ENCODE measurements around the gene PDCD4. TPM values are rescaled to one million over a fixed set of nuclear protein-coding genes. Genes with fewer than 3 reads are reported as not detected.

PDCD4 gene
- polyA plus RNA-seq, result 297 TPM
- long read RNA-seq, donor 1, transcript PDCD4-201 (12 exons, 3,602 nt), result major isoform, 5 of 12 reads
- long read RNA-seq, donor 1, partial matches to known transcripts, result 6 of 12 reads
- long read RNA-seq, donor 1, other reads (novel, unspliced or antisense), result 0 of 12 reads
- long read RNA-seq, donor 2, transcript PDCD4-201 (12 exons, 3,602 nt), result major isoform, 25 of 66 reads
- long read RNA-seq, donor 2, partial matches to known transcripts, result 38 of 66 reads
- long read RNA-seq, donor 2, other reads (novel, unspliced or antisense), result 0 of 66 reads
- long read RNA-seq, donor 3, result 0 reads
- long read RNA-seq, donor 4, partial matches to known transcripts, result 0 of 1 reads
- long read RNA-seq, donor 4, other reads (novel, unspliced or antisense), result 0 of 1 reads
- long read RNA-seq, donor 5, transcript PDCD4-201 (12 exons, 3,602 nt), result major isoform, 14 of 15 reads
- long read RNA-seq, donor 5, partial matches to known transcripts, result 0 of 15 reads
- long read RNA-seq, donor 5, other reads (novel, unspliced or antisense), result 0 of 15 reads
- long read RNA-seq, donor 6, transcript PDCD4-201 (12 exons, 3,602 nt), result major isoform, 13 of 15 reads
- long read RNA-seq, donor 6, partial matches to known transcripts, result 0 of 15 reads
- long read RNA-seq, donor 6, other reads (novel, unspliced or antisense), result 0 of 15 reads
- long read RNA-seq, donor 7, transcript PDCD4-201 (12 exons, 3,602 nt), result major isoform, 9 of 9 reads
- long read RNA-seq, donor 7, partial matches to known transcripts, result 0 of 9 reads
- long read RNA-seq, donor 7, other reads (novel, unspliced or antisense), result 0 of 9 reads
- long read RNA-seq, donor 8, transcript PDCD4-201 (12 exons, 3,602 nt), result major isoform, 19 of 50 reads
- long read RNA-seq, donor 8, partial matches to known transcripts, result 29 of 50 reads
- long read RNA-seq, donor 8, other reads (novel, unspliced or antisense), result 0 of 50 reads
- long read RNA-seq, donor 9, transcript PDCD4-201 (12 exons, 3,602 nt), result major isoform, 15 of 30 reads
- long read RNA-seq, donor 9, partial matches to known transcripts, result 14 of 30 reads
- long read RNA-seq, donor 9, other reads (novel, unspliced or antisense), result 0 of 30 reads
- long read RNA-seq, donor 10, transcript PDCD4-201 (12 exons, 3,602 nt), result major isoform, 8 of 18 reads
- long read RNA-seq, donor 10, partial matches to known transcripts, result 6 of 18 reads
- long read RNA-seq, donor 10, other reads (novel, unspliced or antisense), result 0 of 18 reads
- long read RNA-seq, donor 11, transcript PDCD4-201 (12 exons, 3,602 nt), result major isoform, 10 of 17 reads
- long read RNA-seq, donor 11, partial matches to known transcripts, result 5 of 17 reads
- long read RNA-seq, donor 11, other reads (novel, unspliced or antisense), result 0 of 17 reads

GRCh38 chr10:110871298-110872084 is at the start of gene PDCD4:
TSS of gene PDCD4 (plus strand) at chr10:110871928. CDS start at chr10:110876028, 4,100 bp downstream.
- WGBS (ENCODE audit: insufficient coverage, low lambda C conversion rate), result 0% methylated on average over 1 of the region's 47 CpGs
- Histone ChIP-seq H3K27me3 (ENCODE audit: control insufficient read depth, insufficient read depth, low read length) (no peaks in the 10 kb centered on the region), H3K36me3 (ENCODE audit: control insufficient read depth, insufficient read depth, low read length) (peaks cover 4% of the 10 kb centered on the region), H3K27ac (ENCODE audit: low read length) (peak within 1 kb of the TSS; percentile 97), H3K9me3 (ENCODE audit: control insufficient read depth, low read depth, low read length) (no peaks in the 10 kb centered on the region), H3K4me3 (ENCODE audit: low read length) (peak within 1 kb of the TSS; percentile 94), H3K4me1 (ENCODE audit: control insufficient read depth, insufficient read depth, low read length) (peaks cover 20% of the 10 kb centered on the region)
- peak; percentile 99 to 100 for DNase-seq

- no CpG with 5 or more reads among the region's 4 CpGs for WGBS (ENCODE audit: insufficient coverage, low lambda C conversion rate)
- Histone ChIP-seq H3K36me3 (ENCODE audit: control insufficient read depth, insufficient read depth, low read length) (no peaks in the 10 kb centered on the region), H3K4me1 (ENCODE audit: control insufficient read depth, insufficient read depth, low read length) (peaks cover 29% of the 10 kb centered on the region), H3K27ac (ENCODE audit: low read length) (peak overlapping the region; percentile 21), H3K27me3 (ENCODE audit: control insufficient read depth, insufficient read depth, low read length) (no peaks in the 10 kb centered on the region), H3K9me3 (ENCODE audit: control insufficient read depth, low read depth, low read length) (no peaks in the 10 kb centered on the region), H3K4me3 (ENCODE audit: low read length) (no peak overlapping the region)
- DNase-seq, result no peak
Measured at GRCh38 chr10:110822035-110822711, 49.6 kb upstream of the PDCD4 start.

- DNase-seq, result peak in 1 of 2 donors; percentile 53
- peak overlapping the region; percentile 21 for H3K27ac ChIP-seq (ENCODE audit: low read length)
- H3K4me1 ChIP-seq (ENCODE audit: control insufficient read depth, insufficient read depth, low read length), result peaks cover 29% of the 10 kb centered on the region
Measured at GRCh38 chr10:110822712-110823311, 48.9 kb upstream of the PDCD4 start.

GRCh38 chr10:110824152-110824441 is 47.6 kb upstream of the PDCD4 start:
- no peak for DNase-seq
- Histone ChIP-seq H3K9me3 (ENCODE audit: control insufficient read depth, low read depth, low read length) (no peaks in the 10 kb centered on the region), H3K4me1 (ENCODE audit: control insufficient read depth, insufficient read depth, low read length) (peaks cover 22% of the 10 kb centered on the region), H3K27ac (ENCODE audit: low read length) (peak overlapping the region; percentile 10), H3K36me3 (ENCODE audit: control insufficient read depth, insufficient read depth, low read length) (no peaks in the 10 kb centered on the region), H3K27me3 (ENCODE audit: control insufficient read depth, insufficient read depth, low read length) (no peaks in the 10 kb centered on the region), H3K4me3 (ENCODE audit: low read length) (no peak overlapping the region)
- no CpG with 5 or more reads among the region's 1 CpG for WGBS (ENCODE audit: insufficient coverage, low lambda C conversion rate)

More at GRCh38 chr10:110822712-110823311, 48.9 kb upstream of the PDCD4 start:
- WGBS (ENCODE audit: insufficient coverage, low lambda C conversion rate), result no CpG with 5 or more reads among the region's 8 CpGs
- H3K9me3 ChIP-seq (ENCODE audit: control insufficient read depth, low read depth, low read length), result no peaks in the 10 kb centered on the region
- H3K4me3 ChIP-seq (ENCODE audit: low read length), result no peak overlapping the region
- H3K36me3 ChIP-seq (ENCODE audit: control insufficient read depth, insufficient read depth, low read length), result no peaks in the 10 kb centered on the region
- H3K27me3 ChIP-seq (ENCODE audit: control insufficient read depth, insufficient read depth, low read length), result no peaks in the 10 kb centered on the region

GRCh38 chr10:110824660-110825059 is 47.1 kb upstream of the PDCD4 start:
- Histone ChIP-seq H3K27me3 (ENCODE audit: control insufficient read depth, insufficient read depth, low read length) (no peaks in the 10 kb centered on the region), H3K4me1 (ENCODE audit: control insufficient read depth, insufficient read depth, low read length) (peaks cover 22% of the 10 kb centered on the region), H3K9me3 (ENCODE audit: control insufficient read depth, low read depth, low read length) (no peaks in the 10 kb centered on the region), H3K4me3 (ENCODE audit: low read length) (no peak overlapping the region), H3K36me3 (ENCODE audit: control insufficient read depth, insufficient read depth, low read length) (no peaks in the 10 kb centered on the region), H3K27ac (ENCODE audit: low read length) (peak overlapping the region; percentile 10)
- WGBS (ENCODE audit: insufficient coverage, low lambda C conversion rate), result no CpG with 5 or more reads among the region's 5 CpGs
- peak; percentile 66 to 78 for DNase-seq

GRCh38 chr10:110825508-110825907 is 46.2 kb upstream of the PDCD4 start:
- WGBS (ENCODE audit: insufficient coverage, low lambda C conversion rate), result 71% methylated on average over 1 of the region's 1 CpG
- Histone ChIP-seq H3K27ac (ENCODE audit: low read length) (no peak overlapping the region), H3K9me3 (ENCODE audit: control insufficient read depth, low read depth, low read length) (no peaks in the 10 kb centered on the region), H3K36me3 (ENCODE audit: control insufficient read depth, insufficient read depth, low read length) (no peaks in the 10 kb centered on the region), H3K27me3 (ENCODE audit: control insufficient read depth, insufficient read depth, low read length) (no peaks in the 10 kb centered on the region), H3K4me3 (ENCODE audit: low read length) (no peak overlapping the region), H3K4me1 (ENCODE audit: control insufficient read depth, insufficient read depth, low read length) (peaks cover 22% of the 10 kb centered on the region)
- no peak for DNase-seq

GRCh38 chr10:110827410-110827809 is 44.3 kb upstream of the PDCD4 start:
- no peaks in the 10 kb centered on the region for H3K36me3 ChIP-seq (ENCODE audit: control insufficient read depth, insufficient read depth, low read length)
- WGBS (ENCODE audit: insufficient coverage, low lambda C conversion rate), result 56% methylated on average over 3 of the region's 4 CpGs
- H3K27me3 ChIP-seq (ENCODE audit: control insufficient read depth, insufficient read depth, low read length), result no peaks in the 10 kb centered on the region
- peaks cover 21% of the 10 kb centered on the region for H3K4me1 ChIP-seq (ENCODE audit: control insufficient read depth, insufficient read depth, low read length)
- H3K27ac ChIP-seq (ENCODE audit: low read length), result no peak overlapping the region
- no peak for DNase-seq
- no peak overlapping the region for H3K4me3 ChIP-seq (ENCODE audit: low read length)
- no peaks in the 10 kb centered on the region for H3K9me3 ChIP-seq (ENCODE audit: control insufficient read depth, low read depth, low read length)

- no peak overlapping the region for H3K27ac ChIP-seq (ENCODE audit: low read length)
- 71% methylated on average over 1 of the region's 8 CpGs for WGBS (ENCODE audit: insufficient coverage, low lambda C conversion rate)
- H3K4me3 ChIP-seq (ENCODE audit: low read length), result no peak overlapping the region
Measured at GRCh38 chr10:110827875-110828274, 43.9 kb upstream of the PDCD4 start.

GRCh38 chr10:110828525-110828924 is 43.2 kb upstream of the PDCD4 start:
- Histone ChIP-seq H3K4me3 (ENCODE audit: low read length) (no peak overlapping the region), H3K27ac (ENCODE audit: low read length) (no peak overlapping the region), H3K4me1 (ENCODE audit: control insufficient read depth, insufficient read depth, low read length) (peaks cover 13% of the 10 kb centered on the region), H3K27me3 (ENCODE audit: control insufficient read depth, insufficient read depth, low read length) (no peaks in the 10 kb centered on the region), H3K9me3 (ENCODE audit: control insufficient read depth, low read depth, low read length) (no peaks in the 10 kb centered on the region), H3K36me3 (ENCODE audit: control insufficient read depth, insufficient read depth, low read length) (no peaks in the 10 kb centered on the region)
- no peak for DNase-seq
- no CpG with 5 or more reads among the region's 2 CpGs for WGBS (ENCODE audit: insufficient coverage, low lambda C conversion rate)

More at GRCh38 chr10:110827875-110828274, 43.9 kb upstream of the PDCD4 start:
- Histone ChIP-seq H3K4me1 (ENCODE audit: control insufficient read depth, insufficient read depth, low read length) (peaks cover 17% of the 10 kb centered on the region), H3K36me3 (ENCODE audit: control insufficient read depth, insufficient read depth, low read length) (no peaks in the 10 kb centered on the region), H3K27me3 (ENCODE audit: control insufficient read depth, insufficient read depth, low read length) (no peaks in the 10 kb centered on the region), H3K9me3 (ENCODE audit: control insufficient read depth, low read depth, low read length) (no peaks in the 10 kb centered on the region)
- DNase-seq, result no peak

Measured in large intestine (tissue), 12 donors.